ENCODE results near the gene HNRNPAB. TPM values are rescaled to one million over a fixed set of nuclear protein-coding genes. Genes with fewer than 3 reads are reported as not detected.

Gene HNRNPAB
- total RNA-seq, 1 donor from 2014 or later = 281 TPM

- no peak for DNase-seq
- TF ChIP-seq, protein P1, sequence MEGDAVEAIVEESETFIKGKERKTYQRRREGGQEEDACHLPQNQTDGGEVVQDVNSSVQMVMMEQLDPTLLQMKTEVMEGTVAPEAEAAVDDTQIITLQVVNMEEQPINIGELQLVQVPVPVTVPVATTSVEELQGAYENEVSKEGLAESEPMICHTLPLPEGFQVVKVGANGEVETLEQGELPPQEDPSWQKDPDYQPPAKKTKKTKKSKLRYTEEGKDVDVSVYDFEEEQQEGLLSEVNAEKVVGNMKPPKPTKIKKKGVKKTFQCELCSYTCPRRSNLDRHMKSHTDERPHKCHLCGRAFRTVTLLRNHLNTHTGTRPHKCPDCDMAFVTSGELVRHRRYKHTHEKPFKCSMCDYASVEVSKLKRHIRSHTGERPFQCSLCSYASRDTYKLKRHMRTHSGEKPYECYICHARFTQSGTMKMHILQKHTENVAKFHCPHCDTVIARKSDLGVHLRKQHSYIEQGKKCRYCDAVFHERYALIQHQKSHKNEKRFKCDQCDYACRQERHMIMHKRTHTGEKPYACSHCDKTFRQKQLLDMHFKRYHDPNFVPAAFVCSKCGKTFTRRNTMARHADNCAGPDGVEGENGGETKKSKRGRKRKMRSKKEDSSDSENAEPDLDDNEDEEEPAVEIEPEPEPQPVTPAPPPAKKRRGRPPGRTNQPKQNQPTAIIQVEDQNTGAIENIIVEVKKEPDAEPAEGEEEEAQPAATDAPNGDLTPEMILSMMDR (IDR thresholded peaks at IDR 0.05; ENCODE audit: partially characterized antibody, unreplicated experiment) = no peak
- no peak overlapping the region for H3K27ac Mint-ChIP-seq (ENCODE audit: unreplicated experiment)
- H3K4me3 Mint-ChIP-seq (ENCODE audit: unreplicated experiment) = no peak overlapping the region
- no peaks in the 10 kb centered on the region for H3K4me1 Mint-ChIP-seq (ENCODE audit: low read depth, unreplicated experiment)
- no peaks in the 10 kb centered on the region for H3K36me3 Mint-ChIP-seq (ENCODE audit: unreplicated experiment)
- H3K9me3 Mint-ChIP-seq (ENCODE audit: unreplicated experiment) = peaks cover 6% of the 10 kb centered on the region
- peaks cover 6% of the 10 kb centered on the region for H3K27me3 Mint-ChIP-seq (ENCODE audit: unreplicated experiment)
Measured at GRCh38 chr5:178199581-178200434, 4.5 kb upstream of the HNRNPAB start.

GRCh38 chr5:178201221-178201926 is 3.0 kb upstream of the HNRNPAB start:
- Mint-ChIP-seq H3K9me3 (ENCODE audit: unreplicated experiment) (peaks cover 12% of the 10 kb centered on the region), H3K36me3 (ENCODE audit: unreplicated experiment) (no peaks in the 10 kb centered on the region), H3K4me1 (ENCODE audit: low read depth, unreplicated experiment) (peaks cover 8% of the 10 kb centered on the region), H3K27ac (ENCODE audit: unreplicated experiment) (no peak overlapping the region), H3K27me3 (ENCODE audit: unreplicated experiment) (peaks cover 6% of the 10 kb centered on the region), H3K4me3 (ENCODE audit: unreplicated experiment) (no peak overlapping the region)
- TF ChIP-seq, protein P1 (IDR thresholded peaks at IDR 0.05; ENCODE audit: partially characterized antibody, unreplicated experiment) = no peak
- DNase-seq = no peak

DNA sequence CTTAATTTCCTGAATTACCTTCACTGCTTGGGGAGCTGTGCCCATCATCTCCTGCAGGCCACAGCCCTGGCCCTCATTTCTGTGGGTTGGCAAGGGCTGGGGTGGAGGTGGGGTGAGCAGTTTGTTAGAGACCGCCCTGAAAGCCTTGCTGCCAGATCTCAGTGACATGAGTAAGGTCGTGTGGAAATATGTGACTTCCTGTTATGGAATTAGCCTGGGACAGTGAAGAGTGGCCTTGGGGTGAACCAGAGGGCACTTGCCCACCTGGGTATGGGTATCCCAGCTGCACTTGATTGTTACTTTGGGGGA is 2.5 kb upstream of the HNRNPAB start:
- Mint-ChIP-seq H3K27ac (ENCODE audit: unreplicated experiment) (no peak overlapping the region), H3K4me1 (ENCODE audit: low read depth, unreplicated experiment) (peaks cover 11% of the 10 kb centered on the region), H3K4me3 (ENCODE audit: unreplicated experiment) (no peak overlapping the region), H3K9me3 (ENCODE audit: unreplicated experiment) (peaks cover 15% of the 10 kb centered on the region), H3K27me3 (ENCODE audit: unreplicated experiment) (peaks cover 6% of the 10 kb centered on the region), H3K36me3 (ENCODE audit: unreplicated experiment) (no peaks in the 10 kb centered on the region)
- TF ChIP-seq, protein P1 (IDR thresholded peaks at IDR 0.05; ENCODE audit: partially characterized antibody, unreplicated experiment) = no peak
- DNase-seq = no peak

- Mint-ChIP-seq H3K27me3 (ENCODE audit: unreplicated experiment) (peaks cover 6% of the 10 kb centered on the region), H3K27ac (ENCODE audit: unreplicated experiment) (no peak overlapping the region), H3K4me1 (ENCODE audit: low read depth, unreplicated experiment) (peaks cover 11% of the 10 kb centered on the region), H3K9me3 (ENCODE audit: unreplicated experiment) (peaks cover 15% of the 10 kb centered on the region), H3K36me3 (ENCODE audit: unreplicated experiment) (no peaks in the 10 kb centered on the region), H3K4me3 (ENCODE audit: unreplicated experiment) (peak overlapping the region; percentile 46)
- TF ChIP-seq, protein P1 (IDR thresholded peaks at IDR 0.05; ENCODE audit: partially characterized antibody, unreplicated experiment) = no peak
- DNase-seq = no peak
Measured at GRCh38 chr5:178202541-178202940, 1.8 kb upstream of the HNRNPAB start.

All from glutamatergic neuron (in vitro differentiated cells).